Neural progenitor cell (in vitro differentiated cells): ENCODE measurements around the gene WBP1L. TPM values are rescaled to one million over a fixed set of nuclear protein-coding genes. Genes with fewer than 3 reads are reported as not detected.

Experiments
- DNase-seq: peaks from one replicate; pipeline ENCODE4 v3.0.0-alpha.2; 2016; ENCODE audit warnings: low spot score
- H2AFZ ChIP-seq: fragments of 200-600 bp; sonication (generic); replicated peaks from 2 replicates; pipeline ENCODE4 v1.6.1; 2016; ENCODE audit warnings: antibody characterized with exemption
- H3F3A ChIP-seq: fragments of 200-600 bp; sonication (generic); 2 replicates; pipeline ENCODE4 v1.6.1; 2016; ENCODE audit warnings: antibody characterized with exemption, low read depth
- H3K27ac ChIP-seq: fragments of 200-600 bp; sonication (generic); 2 replicates; pipeline ENCODE4 v1.5.1; 2016; ENCODE audit warnings: mild to moderate bottlenecking
- H3K27me3 ChIP-seq: fragments of 200-600 bp; sonication (generic); 2 replicates; pipeline ENCODE4 v1.6.1; 2016; ENCODE audit warnings: mild to moderate bottlenecking, moderate library complexity
- H3K36me3 ChIP-seq: fragments of 200-600 bp; sonication (generic); 2 replicates; pipeline ENCODE4 v1.5.1; 2016
- H3K4me1 ChIP-seq: fragments of 200-600 bp; sonication (generic); 2 replicates; pipeline ENCODE4 v1.6.1; 2016; ENCODE audit warnings: mixed run types
- H3K4me2 ChIP-seq: fragments of 200-600 bp; sonication (generic); 2 replicates; pipeline ENCODE4 v1.6.1; 2016
- H3K4me3 ChIP-seq: fragments of 200-600 bp; sonication (generic); 2 replicates; pipeline ENCODE4 v1.5.1; 2016
- H3K79me2 ChIP-seq: fragments of 200-600 bp; sonication (generic); 2 replicates; pipeline ENCODE4 v1.6.1; 2016; ENCODE audit warnings: low read depth
- H3K9ac ChIP-seq: fragments of 200-600 bp; sonication (generic); 2 replicates; pipeline ENCODE4 v1.6.1; 2016
- H3K9me3 ChIP-seq: fragments of 200-600 bp; sonication (generic); 2 replicates; pipeline ENCODE4 v1.5.1; 2016; ENCODE audit warnings: low read depth
- H4K20me1 ChIP-seq: fragments of 200-600 bp; sonication (generic); 2 replicates; pipeline ENCODE4 v1.6.1; 2016; ENCODE audit warnings: low read depth
- H3K27ac Mint-ChIP-seq: 3 replicates; pipeline ENCODE4 v1.8.0; 2021; ENCODE audit warnings: mixed read lengths
- H3K27me3 Mint-ChIP-seq: 2 replicates; pipeline ENCODE4 v1.8.0; 2022; ENCODE audit warnings: low read depth, mild to moderate bottlenecking, inconsistent platforms, moderate library complexity, mixed read lengths; ENCODE audit not compliant: insufficient read depth
- H3K36me3 Mint-ChIP-seq: 3 replicates; pipeline ENCODE4 v1.8.0; 2021; ENCODE audit warnings: mixed read lengths
- H3K4me1 Mint-ChIP-seq: 3 replicates; pipeline ENCODE4 v1.8.0; 2021; ENCODE audit warnings: mixed read lengths
- H3K4me3 Mint-ChIP-seq: 3 replicates; pipeline ENCODE4 v1.8.0; 2021; ENCODE audit warnings: mild to moderate bottlenecking, moderate library complexity, mixed read lengths
- H3K9me3 Mint-ChIP-seq: 3 replicates; pipeline ENCODE4 v1.8.0; 2020; ENCODE audit warnings: mixed read lengths
- CTCF ChIP-seq: fragments of 200-600 bp; sonication (generic); IDR thresholded peaks from 2 replicates; pipeline ENCODE4 v1.5.1; 2017; ENCODE audit warnings: antibody characterized with exemption, mild to moderate bottlenecking
- EZH2 ChIP-seq: fragments of 200-600 bp; sonication (generic); IDR thresholded peaks from 2 replicates; pipeline ENCODE4 v1.6.1; 2017; ENCODE audit warnings: antibody characterized with exemption, mild to moderate bottlenecking, moderate library complexity
- EZH2phosphoT487 ChIP-seq: fragments of 200-600 bp; sonication (generic); IDR thresholded peaks from 2 replicates; pipeline ENCODE4 v1.6.1; 2017; ENCODE audit warnings: antibody characterized with exemption
- total RNA-seq: library from RNA; depleted of rRNA; stranded (reverse); fragments of >200 nt; gene quantifications from 2 replicates; pipeline ENCODE4 v1.2.3, GENCODE V29; 2015; ENCODE audit warnings: low replicate concordance

Gene WBP1L
- total RNA-seq, 1 donor from 2014 or later = 21.1 TPM

DNA sequence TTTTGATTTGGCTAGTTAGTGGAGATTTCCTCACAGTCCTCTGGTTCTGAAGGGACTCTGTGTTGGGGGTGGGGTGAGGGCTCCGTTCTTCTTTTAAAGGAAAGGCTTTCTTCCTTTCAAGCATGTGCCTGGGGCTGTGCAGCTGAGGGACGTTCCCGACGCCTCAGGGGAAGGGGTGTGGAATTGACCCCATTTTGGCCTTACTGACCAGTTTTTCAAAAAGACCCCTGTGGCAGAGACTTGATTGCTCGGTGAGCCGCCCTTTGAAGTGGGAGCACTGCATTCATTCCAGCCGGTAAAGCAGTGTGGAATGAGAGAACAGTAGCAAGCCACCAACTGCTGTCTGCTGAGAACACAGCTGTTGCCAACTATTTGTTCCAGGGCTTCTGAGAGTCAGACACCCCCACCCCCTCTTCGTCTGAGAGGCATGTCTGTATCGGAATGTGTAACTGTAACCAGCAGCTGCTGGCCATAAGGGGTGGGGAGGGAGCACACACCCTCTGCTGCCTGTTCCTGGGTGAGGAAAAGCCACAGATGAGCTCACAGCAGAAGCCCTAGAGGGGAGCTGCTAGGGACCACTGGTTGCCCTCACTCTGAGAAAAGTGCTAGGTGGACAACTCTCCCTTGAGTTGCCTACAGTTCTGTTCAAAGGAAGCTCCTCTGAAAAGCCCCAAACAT is 33.2 kb downstream of the WBP1L start:
- Histone ChIP-seq H3K79me2 (no peaks in the 10 kb centered on the region), H4K20me1 (peaks cover 31% of the 10 kb centered on the region), H3K9me3 (no peaks in the 10 kb centered on the region), H2AFZ (no peak overlapping the region), H3K4me3 (peak overlapping the region; percentile 33), H3K27ac (peak overlapping the region; percentile 76), H3K4me1 (peaks cover 55% of the 10 kb centered on the region), H3K9ac (no peak overlapping the region), H3K27me3 (no peaks in the 10 kb centered on the region), H3F3A (peaks cover 34% of the 10 kb centered on the region), H3K4me2 (peak overlapping the region; percentile 80), H3K36me3 (no peaks in the 10 kb centered on the region)
- Mint-ChIP-seq H3K9me3 (no peaks in the 10 kb centered on the region), H3K36me3 (no peaks in the 10 kb centered on the region), H3K4me1 (peaks cover 83% of the 10 kb centered on the region), H3K27me3 (peaks cover 4% of the 10 kb centered on the region), H3K27ac (peak overlapping the region; percentile 99), H3K4me3 (peak overlapping the region; percentile 85)
- TF ChIP-seq EZH2 (no peak), CTCF (no peak), EZH2phosphoT487 (no peak)
- peak; percentile 85 for DNase-seq

GRCh38 chr10:102777711-102778453 is 34.1 kb downstream of the WBP1L start:
- H3K27me3 Mint-ChIP-seq = peaks cover 4% of the 10 kb centered on the region
- H3K36me3 Mint-ChIP-seq = no peaks in the 10 kb centered on the region
- Histone ChIP-seq H3F3A (peaks cover 34% of the 10 kb centered on the region), H2AFZ (no peak overlapping the region), H3K27ac (no peak overlapping the region), H3K9ac (no peak overlapping the region), H4K20me1 (peaks cover 34% of the 10 kb centered on the region), H3K4me2 (peak overlapping the region; percentile 80), H3K4me3 (no peak overlapping the region), H3K36me3 (no peaks in the 10 kb centered on the region), H3K79me2 (no peaks in the 10 kb centered on the region), H3K4me1 (peaks cover 55% of the 10 kb centered on the region), H3K9me3 (no peaks in the 10 kb centered on the region), H3K27me3 (no peaks in the 10 kb centered on the region)
- peak overlapping the region; percentile 34 for H3K4me3 Mint-ChIP-seq
- no peaks in the 10 kb centered on the region for H3K9me3 Mint-ChIP-seq
- DNase-seq = no peak
- H3K27ac Mint-ChIP-seq = peak overlapping the region; percentile 51
- TF ChIP-seq EZH2 (no peak), CTCF (no peak), EZH2phosphoT487 (no peak)
- peaks cover 84% of the 10 kb centered on the region for H3K4me1 Mint-ChIP-seq

GRCh38 chr10:102778781-102779180 is 35.0 kb downstream of the WBP1L start:
- H3K4me3 ChIP-seq = no peak overlapping the region
- no peaks in the 10 kb centered on the region for H3K79me2 ChIP-seq
- peak overlapping the region; percentile 80 for H3K4me2 ChIP-seq
- no peak overlapping the region for H2AFZ ChIP-seq
- H3F3A ChIP-seq = peaks cover 34% of the 10 kb centered on the region
- H4K20me1 ChIP-seq = peaks cover 34% of the 10 kb centered on the region
- peaks cover 55% of the 10 kb centered on the region for H3K4me1 ChIP-seq
- DNase-seq = no peak
- Mint-ChIP-seq H3K4me1 (peaks cover 82% of the 10 kb centered on the region), H3K27ac (no peak overlapping the region), H3K4me3 (peak overlapping the region; percentile 34), H3K9me3 (no peaks in the 10 kb centered on the region), H3K36me3 (no peaks in the 10 kb centered on the region), H3K27me3 (peaks cover 4% of the 10 kb centered on the region)
- TF ChIP-seq EZH2phosphoT487 (no peak), CTCF (no peak), EZH2 (no peak)
- H3K9me3 ChIP-seq = no peaks in the 10 kb centered on the region
- no peaks in the 10 kb centered on the region for H3K27me3 ChIP-seq
- no peak overlapping the region for H3K9ac ChIP-seq
- H3K27ac ChIP-seq = no peak overlapping the region
- no peaks in the 10 kb centered on the region for H3K36me3 ChIP-seq
